Lower leg skin (tissue), 3 donors: ENCODE data around the gene EXOSC10.

Experiments
- CTCF ChIP-seq, 3 donors: fragments of 450-650 bp; IDR thresholded peaks; one replicate each; pipeline ENCODE4 v1.5.1; 2016; ENCODE audit warnings: antibody characterized with exemption in 3 of 3, mild to moderate bottlenecking in 3 of 3, moderate library complexity in 2 of 3
- POLR2A ChIP-seq, 2 donors: fragments of 450-650 bp; IDR thresholded peaks; one replicate each; pipeline ENCODE4 v1.6.1; 2016 to 2017; ENCODE audit warnings: antibody characterized with exemption in 2 of 2, mild to moderate bottlenecking in 1 of 2, moderate library complexity in 1 of 2

- TF ChIP-seq CTCF (IDR thresholded peaks at IDR 0.05): no peak
- no peak for TF ChIP-seq POLR2A (IDR thresholded peaks at IDR 0.05)
These were observed 28.8 kb downstream of the EXOSC10 start for GRCh38 chr1:11070876-11071275.
